A549 (cell line): ENCODE measurements around the gene ICE2.

ENCODE experiments used
- CHD2 ChIP-seq: fragments of 150-350 bp; IDR thresholded peaks from 2 replicates; pipeline ENCODE4 v1.6.1; 2014; ENCODE audit warnings: low read length; ENCODE audit not compliant: partially characterized antibody
- CTCF ChIP-seq: fragments of >200 bp; sonication (Bioruptor Twin); formaldehyde crosslinking; IDR thresholded peaks from 3 replicates; pipeline ENCODE4 v1.5.1; 2016
- EP300 ChIP-seq, 2 experiments: fragments of >200 bp; sonication (Bioruptor Twin); formaldehyde crosslinking; IDR thresholded peaks; 2 replicates in 1 of 2; 3 replicates in 1 of 2; pipeline ENCODE4 v1.6.1; 2016 to 2017
- MAX ChIP-seq: IDR thresholded peaks from 2 replicates; pipeline ENCODE4 v1.6.1; 2012
- POLR2A ChIP-seq: IDR thresholded peaks from 2 replicates; pipeline ENCODE4 v1.6.1; 2012; ENCODE audit warnings: mild to moderate bottlenecking, low read length
- REST ChIP-seq: fragments of 200-600 bp; sonication (generic); IDR thresholded peaks from 2 replicates; pipeline ENCODE4 v1.6.1; 2016; ENCODE audit warnings: antibody characterized with exemption, mild to moderate bottlenecking, moderate library complexity
- USF2 ChIP-seq: fragments of 450-650 bp; IDR thresholded peaks from 2 replicates; pipeline ENCODE4 v1.6.1; 2014; ENCODE audit warnings: antibody characterized with exemption

- TF ChIP-seq POLR2A (peak; percentile 92), EP300 (IDR thresholded peaks at IDR 0.05) (peak in 1 of 2 experiments; percentile 37; a peak in 1 of 5 replicates), CTCF (no peak), REST (no peak; the same call in 1 of the 2 replicates), USF2 (no peak), MAX (peak; percentile 44; the same call in 1 of the 2 replicates), CHD2 (peak; percentile 20)
Observed at GRCh38 chr15:60397772-60398445, 81.0 kb downstream of the ICE2 start, which contains the start of gene ANXA2.
